ENCODE data around the gene HCFC2.
A peak's percentile ranks its signal among the peaks of the same experiment; 100 is the strongest.

HCFC2 gene

GRCh38 chr12:104048162-104048561 is 16.2 kb upstream of the HCFC2 start:
- DNase-seq (ENCODE audit: low read depth in 1 of 2, low spot score in 1 of 2), result no peak
- in situ Hi-C loops (cut with HindIII; ENCODE audit: low pct_unique_long_range_greater_than_20kb, low sequenced_read_pairs), result no loop called here
- TF ChIP-seq JUND (IDR thresholded peaks at IDR 0.05; ENCODE audit: low read depth), result no peak

- in situ Hi-C loops (cut with HindIII; ENCODE audit: low pct_unique_long_range_greater_than_20kb, low sequenced_read_pairs), result no loop called here
- TF ChIP-seq JUND (IDR thresholded peaks at IDR 0.05; ENCODE audit: low read depth), result no peak
- DNase-seq (ENCODE audit: low read depth in 1 of 2, low spot score in 1 of 2), result no peak
These were observed 15.5 kb upstream of the HCFC2 start for GRCh38 chr12:104048811-104049210.

DNA sequence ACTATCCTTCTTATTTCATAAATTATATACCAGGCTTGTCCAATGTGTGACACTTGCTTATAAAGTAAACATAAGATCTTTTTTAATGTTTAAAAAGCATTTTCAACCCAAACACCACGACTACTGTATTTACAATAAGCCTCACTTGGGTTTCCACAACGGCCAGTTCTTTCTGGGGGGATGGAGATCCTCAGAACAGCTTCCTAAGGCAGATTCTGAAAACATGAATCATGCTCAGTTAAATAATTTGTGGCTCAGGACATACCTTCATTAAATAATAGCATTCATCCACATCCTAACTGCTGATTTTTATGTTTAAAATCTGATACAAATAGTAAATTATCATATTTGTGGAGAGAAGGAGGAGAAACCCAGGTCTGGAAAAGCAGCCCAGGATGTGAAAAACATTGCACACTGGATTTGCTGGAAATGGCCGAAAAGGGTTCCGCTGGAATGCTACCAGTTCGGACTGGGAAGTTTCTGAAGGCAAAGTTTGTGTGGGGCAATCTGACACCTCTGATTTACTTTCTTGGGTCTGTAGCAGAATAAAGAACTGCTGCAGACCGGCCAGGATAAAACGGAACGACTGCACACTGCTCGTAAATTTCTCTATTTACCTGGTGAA is 14.9 kb upstream of the HCFC2 start:
- in situ Hi-C loops (cut with HindIII; ENCODE audit: low pct_unique_long_range_greater_than_20kb, low sequenced_read_pairs), result no loop called here
- no peak for DNase-seq (ENCODE audit: low read depth in 1 of 2, low spot score in 1 of 2)
- no peak for TF ChIP-seq JUND (IDR thresholded peaks at IDR 0.05; ENCODE audit: low read depth)

DNA sequence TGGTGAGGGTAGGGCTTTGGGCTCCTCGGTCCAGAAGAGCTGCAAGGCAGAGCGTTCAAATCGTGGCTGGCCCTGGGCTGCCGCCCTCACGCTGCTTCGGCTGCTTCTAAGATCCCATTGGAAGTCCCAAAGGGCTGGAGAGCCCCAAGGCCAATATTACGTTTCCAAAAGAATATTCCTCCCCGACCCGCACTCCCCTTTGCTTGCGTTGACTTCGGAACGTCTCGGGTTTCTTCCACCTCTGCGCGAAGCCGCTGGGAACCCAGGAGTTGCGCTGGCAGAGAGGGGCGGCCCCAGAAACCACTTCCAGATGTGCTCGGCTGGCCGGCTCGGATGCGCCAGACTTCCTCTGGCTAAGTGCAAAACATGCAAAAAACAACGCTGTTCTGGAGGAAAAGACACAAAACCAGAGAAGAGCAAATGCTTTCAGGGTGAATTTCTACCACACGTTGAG is 14.4 kb upstream of the HCFC2 start, which contains the start of gene GLT8D2:
TSS of gene GLT8D2 (minus strand) at position 285 of the 454 bp plus-strand sequence. CDS start 30,539 bp downstream, outside the sequence.
- DNase-seq (ENCODE audit: low read depth in 1 of 2, low spot score in 1 of 2), result peak; percentile 35 to 60
- in situ Hi-C loops (cut with HindIII; ENCODE audit: low pct_unique_long_range_greater_than_20kb, low sequenced_read_pairs), result no loop called here
- TF ChIP-seq JUND (IDR thresholded peaks at IDR 0.05; ENCODE audit: low read depth), result no peak

DNA sequence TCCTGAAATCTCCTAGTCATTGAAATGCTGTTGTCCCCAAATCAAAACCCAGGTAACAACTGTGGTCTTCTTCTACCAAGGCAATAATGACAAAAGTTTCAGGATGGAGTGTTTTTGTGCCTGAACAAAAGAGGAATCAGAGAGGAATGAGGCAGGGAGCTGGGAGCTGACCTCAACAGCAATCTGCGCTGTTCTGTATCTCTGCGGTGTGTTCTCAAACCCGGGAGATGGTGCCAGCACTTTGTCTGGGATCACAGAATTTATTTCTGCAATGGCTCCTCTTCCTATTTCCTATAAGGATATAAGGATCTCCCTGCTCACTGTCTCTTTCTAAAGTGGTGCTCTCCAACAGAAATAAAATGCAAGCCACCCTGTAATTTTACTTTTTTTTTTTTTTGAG is 13.9 kb upstream of the HCFC2 start:
- in situ Hi-C loops (cut with HindIII; ENCODE audit: low pct_unique_long_range_greater_than_20kb, low sequenced_read_pairs), result no loop called here

DNA sequence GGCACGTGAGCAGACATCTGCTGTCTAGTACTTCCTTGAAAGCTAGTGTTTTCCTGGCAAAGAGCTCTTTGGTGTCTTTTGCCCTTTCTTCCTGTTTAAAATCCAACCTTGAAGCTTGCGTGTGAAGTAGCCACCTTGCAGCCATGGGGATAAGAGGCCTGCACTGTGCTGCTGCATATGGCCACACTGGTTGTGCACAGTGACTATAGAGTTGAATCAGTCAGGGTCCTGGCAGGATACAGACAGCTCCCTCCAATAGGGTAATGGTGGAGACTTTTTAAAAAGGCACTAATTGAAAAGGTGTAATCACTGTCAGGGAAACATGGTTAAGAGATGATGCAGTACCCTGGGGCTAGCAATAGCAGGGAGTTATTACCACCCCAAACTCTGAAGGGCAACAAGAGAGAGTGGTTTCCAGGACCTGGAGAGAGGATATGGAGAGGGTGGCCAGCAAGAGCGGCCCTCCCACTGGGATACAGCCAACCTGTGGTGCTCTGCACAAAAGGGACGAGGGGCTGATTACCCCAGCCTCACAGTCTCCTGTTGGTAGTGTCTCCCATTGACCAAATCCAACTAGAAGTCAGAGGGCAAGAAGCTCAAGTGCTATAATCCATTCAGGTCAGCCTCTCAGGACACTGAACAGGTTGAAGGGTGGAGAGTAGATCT is 9.5 kb upstream of the HCFC2 start:
- no peak for DNase-seq (ENCODE audit: low read depth in 1 of 2, low spot score in 1 of 2)
- no peak for TF ChIP-seq JUND (IDR thresholded peaks at IDR 0.05; ENCODE audit: low read depth)
- in situ Hi-C loops (cut with HindIII; ENCODE audit: low pct_unique_long_range_greater_than_20kb, low sequenced_read_pairs), result no loop called here

More for the DNA sequence above, 13.9 kb upstream of the HCFC2 start:
- TF ChIP-seq JUND (IDR thresholded peaks at IDR 0.05; ENCODE audit: low read depth), result no peak
- no peak for DNase-seq (ENCODE audit: low read depth in 1 of 2, low spot score in 1 of 2)

DNA sequence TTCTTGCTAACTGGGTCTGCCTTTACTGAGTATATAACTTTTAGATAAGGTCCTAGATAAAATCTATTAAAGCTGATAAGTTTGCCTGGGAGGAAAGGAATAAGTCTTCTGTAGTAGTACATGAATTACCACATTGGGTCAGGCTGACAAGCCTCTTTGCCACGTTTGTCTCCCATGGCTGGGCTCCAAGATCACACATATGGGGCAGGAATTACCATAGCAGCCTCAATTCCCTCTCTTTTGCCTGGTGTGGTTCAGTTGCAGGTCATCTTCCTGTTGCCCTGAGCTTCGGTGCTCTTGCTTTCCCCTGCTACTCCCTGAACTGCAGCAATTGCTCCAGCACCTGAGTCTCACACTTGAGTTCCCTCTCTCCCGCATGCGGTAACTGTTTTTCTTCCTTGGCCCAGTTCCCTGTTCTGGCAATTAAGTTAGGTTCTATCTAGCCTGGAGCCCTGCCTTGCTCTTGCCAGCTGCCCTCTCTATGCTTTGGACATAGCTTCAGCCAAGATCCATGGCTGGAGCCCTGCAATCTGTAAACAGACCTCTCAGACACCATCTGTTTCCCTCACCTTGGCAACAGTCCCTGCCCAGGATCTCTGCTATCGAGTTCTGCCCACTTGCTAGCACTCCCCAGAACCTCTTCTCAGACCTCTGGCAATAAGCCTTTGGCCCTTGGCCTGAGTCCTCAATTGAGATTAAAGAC is 8.5 kb upstream of the HCFC2 start:
- TF ChIP-seq JUND (IDR thresholded peaks at IDR 0.05; ENCODE audit: low read depth), result no peak
- in situ Hi-C loops (cut with HindIII; ENCODE audit: low pct_unique_long_range_greater_than_20kb, low sequenced_read_pairs), result no loop called here
- peak in 1 of 2 experiments; percentile 31 for DNase-seq (ENCODE audit: low read depth in 1 of 2, low spot score in 1 of 2)

- DNase-seq (ENCODE audit: low read depth in 1 of 2, low spot score in 1 of 2), result no peak
- in situ Hi-C loops (cut with HindIII; ENCODE audit: low pct_unique_long_range_greater_than_20kb, low sequenced_read_pairs), result no loop called here
- TF ChIP-seq JUND (IDR thresholded peaks at IDR 0.05; ENCODE audit: low read depth), result no peak
These were observed 7.8 kb upstream of the HCFC2 start for GRCh38 chr12:104056419-104056972.

GRCh38 chr12:104057771-104058197 is 6.5 kb upstream of the HCFC2 start:
- in situ Hi-C loops (cut with HindIII; ENCODE audit: low pct_unique_long_range_greater_than_20kb, low sequenced_read_pairs), result no loop called here
- peak in 1 of 2 experiments; percentile 53 for DNase-seq (ENCODE audit: low read depth in 1 of 2, low spot score in 1 of 2)
- TF ChIP-seq JUND (IDR thresholded peaks at IDR 0.05; ENCODE audit: low read depth), result no peak

DNA sequence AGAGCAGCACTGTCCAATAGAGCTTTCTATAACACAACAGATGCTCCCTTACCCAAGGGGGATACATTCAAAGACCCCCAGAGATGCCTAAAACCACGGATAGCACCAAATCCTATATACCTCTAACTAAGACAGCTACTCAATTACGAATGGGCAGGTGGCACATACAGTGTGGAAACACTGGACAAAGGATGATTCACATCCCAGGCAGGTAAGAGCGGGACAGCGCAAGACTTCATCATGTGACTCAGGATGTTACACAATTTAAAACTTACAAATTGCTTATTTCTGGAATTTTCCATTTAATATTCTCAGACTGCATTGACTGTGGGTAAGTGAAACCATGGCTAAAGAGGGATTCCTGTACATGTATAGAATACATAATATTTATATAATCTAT is 5.5 kb upstream of the HCFC2 start:
- in situ Hi-C loops (cut with HindIII; ENCODE audit: low pct_unique_long_range_greater_than_20kb, low sequenced_read_pairs), result no loop called here
- no peak for DNase-seq (ENCODE audit: low read depth in 1 of 2, low spot score in 1 of 2)
- no peak for TF ChIP-seq JUND (IDR thresholded peaks at IDR 0.05; ENCODE audit: low read depth)

DNA sequence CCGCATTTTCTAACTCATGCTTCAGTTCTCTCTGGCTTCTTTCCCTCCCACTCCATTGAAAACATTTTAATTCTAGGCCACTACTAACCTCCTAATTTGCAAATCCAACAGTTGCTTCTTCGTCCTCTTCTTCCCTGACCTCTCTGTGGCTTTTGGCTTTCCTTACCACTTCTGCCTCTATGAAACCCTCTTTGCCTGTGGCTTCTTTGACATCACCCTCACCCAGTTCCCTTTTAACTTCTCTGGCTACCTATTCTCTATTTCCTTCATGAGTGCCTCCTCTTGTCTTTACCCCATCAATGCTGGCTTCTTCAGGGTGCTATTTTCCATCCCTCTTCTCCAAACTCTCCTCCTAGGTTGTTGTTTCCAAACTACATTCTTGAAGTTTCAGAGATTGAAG is 4.4 kb upstream of the HCFC2 start:
- in situ Hi-C loops (cut with HindIII; ENCODE audit: low pct_unique_long_range_greater_than_20kb, low sequenced_read_pairs), result no loop called here
- no peak for DNase-seq (ENCODE audit: low read depth in 1 of 2, low spot score in 1 of 2)
- TF ChIP-seq JUND (IDR thresholded peaks at IDR 0.05; ENCODE audit: low read depth), result no peak

GRCh38 chr12:104060791-104061190 is 3.5 kb upstream of the HCFC2 start:
- no peak for TF ChIP-seq JUND (IDR thresholded peaks at IDR 0.05; ENCODE audit: low read depth)
- DNase-seq (ENCODE audit: low read depth in 1 of 2, low spot score in 1 of 2), result no peak
- in situ Hi-C loops (cut with HindIII; ENCODE audit: low pct_unique_long_range_greater_than_20kb, low sequenced_read_pairs), result no loop called here

DNA sequence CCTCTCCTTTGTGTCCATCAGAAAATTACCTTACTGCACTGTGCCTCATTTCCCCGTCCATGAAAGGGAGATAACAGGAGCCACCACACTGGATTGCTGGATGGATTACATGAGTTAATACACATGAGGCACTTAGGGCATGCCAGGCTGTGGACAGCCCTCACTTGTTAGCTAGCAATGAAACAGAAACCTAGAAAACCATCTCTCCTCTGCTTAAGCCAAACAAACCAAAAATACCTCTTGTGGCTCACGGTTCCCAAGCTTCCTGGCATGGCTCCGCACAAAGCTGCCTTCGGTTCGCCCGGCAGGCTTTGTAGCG is 660 bp upstream of the HCFC2 start:
- no peak for DNase-seq (ENCODE audit: low read depth in 1 of 2, low spot score in 1 of 2)
- TF ChIP-seq JUND (IDR thresholded peaks at IDR 0.05; ENCODE audit: low read depth), result no peak
- in situ Hi-C loops (cut with HindIII; ENCODE audit: low pct_unique_long_range_greater_than_20kb, low sequenced_read_pairs), result no loop called here
